ENCODE data around the gene SFXN5. TPM values are rescaled to one million over a fixed set of nuclear protein-coding genes. Genes with fewer than 3 reads are reported as not detected.
A peak's percentile ranks its signal among the peaks of the same experiment; 100 is the strongest.

SFXN5 gene
- total RNA-seq, 1 experiment from 2014 or later, result 22.0 TPM

DNA sequence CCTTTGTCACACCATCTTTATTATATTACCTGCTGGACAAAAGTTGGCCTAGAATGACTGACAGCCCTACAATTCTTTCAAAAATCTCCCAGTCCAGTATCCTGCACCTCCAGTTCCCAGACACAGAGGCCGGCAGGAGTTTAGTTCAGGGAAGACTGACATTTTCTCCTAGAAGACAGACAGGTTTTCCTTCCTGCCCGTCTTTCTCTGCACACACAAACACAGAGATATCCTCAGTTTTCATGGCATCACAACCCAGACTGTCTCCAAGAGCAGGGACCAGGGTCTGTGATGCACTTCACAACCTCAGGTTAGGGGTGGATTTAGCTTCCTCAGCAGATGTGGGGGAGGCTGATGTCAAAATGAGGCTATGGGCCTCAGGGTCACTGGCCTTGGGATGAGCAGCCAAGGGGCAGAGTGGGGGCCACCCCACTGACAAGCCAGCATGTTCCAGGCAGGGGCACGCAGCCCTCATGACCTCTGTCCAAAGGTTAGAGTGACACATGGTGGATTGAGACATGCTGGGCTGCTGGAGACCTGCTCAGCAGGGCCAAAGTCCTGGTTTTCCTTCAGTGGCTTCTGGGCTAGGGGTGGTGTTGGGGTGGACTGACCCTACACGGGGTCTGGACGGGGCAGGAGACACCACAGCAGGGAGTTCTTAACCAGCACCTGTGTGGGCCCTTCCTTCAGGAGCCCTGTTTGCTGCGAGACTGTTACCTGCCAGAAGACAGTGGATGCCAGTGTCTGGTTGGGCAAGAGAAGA is 70.5 kb downstream of the SFXN5 start:
- intact Hi-C loops (cut with micrococcal nuclease), result loop anchor here (1.0 kb wide), 1 partner anchor 13 kb away; no protein-coding TSS in a partner anchor
- Histone ChIP-seq H3K4me1 (ENCODE audit: insufficient read depth, low read length) (peaks cover 12% of the 10 kb centered on the region), H3K27ac (ENCODE audit: low read length) (no peak overlapping the region), H2AFZ (ENCODE audit: low read length) (no peak overlapping the region), H3K9ac (ENCODE audit: low read length) (no peak overlapping the region), H3K9me3 (ENCODE audit: low read length) (no peaks in the 10 kb centered on the region), H3K79me2 (ENCODE audit: low read length) (no peaks in the 10 kb centered on the region), H3F3A (ENCODE audit: low read length, unreplicated experiment) (no peaks in the 10 kb centered on the region), H4K20me1 (ENCODE audit: low read length) (no peaks in the 10 kb centered on the region), H3K4me2 (ENCODE audit: low read length) (0 out of 2 replicates have a peak overlapping the region, but pooled peaks have one; percentile 46), H3K4me3 (ENCODE audit: low read length) (no peak overlapping the region), H3K36me3 (ENCODE audit: low read depth, low read length) (no peaks in the 10 kb centered on the region), H3K9me2 (replicated peaks; ENCODE audit: low read length) (no peaks in the 10 kb centered on the region), H3K27me3 (ENCODE audit: low read length) (no peaks in the 10 kb centered on the region)
- DNase-seq (no peak), ATAC-seq (no peak)
- TF ChIP-seq, protein P1, sequence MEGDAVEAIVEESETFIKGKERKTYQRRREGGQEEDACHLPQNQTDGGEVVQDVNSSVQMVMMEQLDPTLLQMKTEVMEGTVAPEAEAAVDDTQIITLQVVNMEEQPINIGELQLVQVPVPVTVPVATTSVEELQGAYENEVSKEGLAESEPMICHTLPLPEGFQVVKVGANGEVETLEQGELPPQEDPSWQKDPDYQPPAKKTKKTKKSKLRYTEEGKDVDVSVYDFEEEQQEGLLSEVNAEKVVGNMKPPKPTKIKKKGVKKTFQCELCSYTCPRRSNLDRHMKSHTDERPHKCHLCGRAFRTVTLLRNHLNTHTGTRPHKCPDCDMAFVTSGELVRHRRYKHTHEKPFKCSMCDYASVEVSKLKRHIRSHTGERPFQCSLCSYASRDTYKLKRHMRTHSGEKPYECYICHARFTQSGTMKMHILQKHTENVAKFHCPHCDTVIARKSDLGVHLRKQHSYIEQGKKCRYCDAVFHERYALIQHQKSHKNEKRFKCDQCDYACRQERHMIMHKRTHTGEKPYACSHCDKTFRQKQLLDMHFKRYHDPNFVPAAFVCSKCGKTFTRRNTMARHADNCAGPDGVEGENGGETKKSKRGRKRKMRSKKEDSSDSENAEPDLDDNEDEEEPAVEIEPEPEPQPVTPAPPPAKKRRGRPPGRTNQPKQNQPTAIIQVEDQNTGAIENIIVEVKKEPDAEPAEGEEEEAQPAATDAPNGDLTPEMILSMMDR (conservative IDR thresholded peaks at IDR 0.05; ENCODE audit: low read depth, low read length), result no peak
- TF ChIP-seq EZH2phosphoT487 (IDR thresholded peaks at IDR 0.05; ENCODE audit: borderline replicate concordance, low read length) (no peak), EZH2 (IDR thresholded peaks at IDR 0.05; ENCODE audit: low read length, unreplicated experiment) (no peak)
- ChIA-PET CTCF (no interaction called here), POLR2A (ENCODE audit: unreplicated experiment) (no interaction called here)
- BruUV-seq (replicated peaks), result no TSS peak

DNA sequence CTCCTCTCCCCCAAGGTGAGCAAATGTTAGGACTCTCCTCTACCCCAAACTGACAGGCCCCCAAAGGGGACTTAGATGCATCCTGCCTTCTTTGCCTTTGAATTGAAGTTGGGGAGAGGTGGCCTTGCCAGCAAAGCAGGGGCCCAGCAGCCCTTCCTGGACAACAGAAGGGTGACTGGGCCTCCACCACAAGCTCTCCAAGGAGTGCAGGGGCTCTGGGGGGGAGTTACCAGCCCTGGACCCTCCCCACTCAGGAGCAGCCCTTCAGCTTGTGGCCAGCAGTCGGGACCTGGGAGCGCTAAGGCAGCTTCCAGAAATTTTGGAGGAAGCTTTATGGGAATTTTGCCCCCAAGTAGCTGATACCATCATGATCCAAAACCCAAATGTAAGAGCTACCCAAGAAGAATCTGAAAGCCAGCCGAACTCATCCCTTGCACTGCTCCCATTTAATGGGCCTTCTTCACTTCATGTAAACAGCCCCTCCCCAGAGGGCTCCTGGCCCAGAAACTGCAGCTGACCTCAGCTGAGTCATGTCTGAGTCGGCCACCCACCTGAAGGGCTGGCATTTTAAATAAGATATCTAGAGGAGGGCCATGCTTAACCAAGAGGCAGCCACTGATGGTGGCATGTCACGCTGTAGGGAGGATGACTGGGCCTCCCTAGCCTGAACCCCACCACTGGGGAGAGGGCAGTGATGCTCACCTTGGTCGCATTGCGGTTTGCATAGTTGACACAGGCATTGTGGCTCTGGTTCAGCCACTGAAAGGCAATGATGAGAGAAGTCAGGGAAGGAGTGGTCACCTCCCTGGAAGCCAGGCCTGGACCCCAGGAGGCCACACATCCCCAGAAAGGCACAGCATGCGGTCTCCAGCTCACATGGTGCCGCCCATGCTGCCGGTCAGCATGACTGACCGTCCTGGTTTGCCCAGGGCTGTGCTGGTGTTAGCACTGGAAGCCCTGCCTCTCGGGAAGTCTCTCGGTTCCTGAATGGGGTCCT is 71.5 kb downstream of the SFXN5 start:
- H3K27ac ChIP-seq (ENCODE audit: low read length), result peak overlapping the region; percentile 13; the same call in 1 of the 2 replicates
- H3K36me3 ChIP-seq (ENCODE audit: low read depth, low read length), result no peaks in the 10 kb centered on the region
- peak overlapping the region; percentile 46 for H3K4me2 ChIP-seq (ENCODE audit: low read length)
- DNase-seq (peak; percentile 88), ATAC-seq (peak; percentile 100)
- H4K20me1 ChIP-seq (ENCODE audit: low read length), result no peaks in the 10 kb centered on the region
- ChIA-PET POLR2A (ENCODE audit: unreplicated experiment) (no interaction called here), CTCF (no interaction called here)
- BruUV-seq (replicated peaks), result no TSS peak
- H3F3A ChIP-seq (ENCODE audit: low read length, unreplicated experiment), result no peaks in the 10 kb centered on the region
- no peaks in the 10 kb centered on the region for H3K79me2 ChIP-seq (ENCODE audit: low read length)
- H3K4me3 ChIP-seq (ENCODE audit: low read length), result no peak overlapping the region
- H2AFZ ChIP-seq (ENCODE audit: low read length), result no peak overlapping the region; the same call in 1 of the 2 replicates
- intact Hi-C loops (cut with micrococcal nuclease), result loop anchor here (1.0 kb wide), 1 partner anchor 14 kb away; no protein-coding TSS in a partner anchor
- H3K27me3 ChIP-seq (ENCODE audit: low read length), result no peaks in the 10 kb centered on the region
- H3K9ac ChIP-seq (ENCODE audit: low read length), result no peak overlapping the region; the same call in 1 of the 2 replicates
- TF ChIP-seq EZH2 (IDR thresholded peaks at IDR 0.05; ENCODE audit: low read length, unreplicated experiment) (no peak), EZH2phosphoT487 (IDR thresholded peaks at IDR 0.05; ENCODE audit: borderline replicate concordance, low read length) (no peak)
- TF ChIP-seq, protein P1 (conservative IDR thresholded peaks at IDR 0.05; ENCODE audit: low read depth, low read length), result no peak
- no peaks in the 10 kb centered on the region for H3K9me3 ChIP-seq (ENCODE audit: low read length)
- no peaks in the 10 kb centered on the region for H3K9me2 ChIP-seq (replicated peaks; ENCODE audit: low read length)
- peaks cover 12% of the 10 kb centered on the region for H3K4me1 ChIP-seq (ENCODE audit: insufficient read depth, low read length)
